Suppressor macrophage treated with lipopolysaccharide for 1 hour (primary cell): ENCODE data around the gene MYO3B.
"Not testable (repeated sequence)": the region's sequence is repeated elsewhere in the genome, so short reads cannot be mapped to it uniquely, and the experiment has no call there.

Experiments used
- DNase-seq, 3 donors: peaks; one replicate each; pipeline ENCODE4 v3.0.0-alpha.2; 2020 to 2022

The MYO3B gene

DNA sequence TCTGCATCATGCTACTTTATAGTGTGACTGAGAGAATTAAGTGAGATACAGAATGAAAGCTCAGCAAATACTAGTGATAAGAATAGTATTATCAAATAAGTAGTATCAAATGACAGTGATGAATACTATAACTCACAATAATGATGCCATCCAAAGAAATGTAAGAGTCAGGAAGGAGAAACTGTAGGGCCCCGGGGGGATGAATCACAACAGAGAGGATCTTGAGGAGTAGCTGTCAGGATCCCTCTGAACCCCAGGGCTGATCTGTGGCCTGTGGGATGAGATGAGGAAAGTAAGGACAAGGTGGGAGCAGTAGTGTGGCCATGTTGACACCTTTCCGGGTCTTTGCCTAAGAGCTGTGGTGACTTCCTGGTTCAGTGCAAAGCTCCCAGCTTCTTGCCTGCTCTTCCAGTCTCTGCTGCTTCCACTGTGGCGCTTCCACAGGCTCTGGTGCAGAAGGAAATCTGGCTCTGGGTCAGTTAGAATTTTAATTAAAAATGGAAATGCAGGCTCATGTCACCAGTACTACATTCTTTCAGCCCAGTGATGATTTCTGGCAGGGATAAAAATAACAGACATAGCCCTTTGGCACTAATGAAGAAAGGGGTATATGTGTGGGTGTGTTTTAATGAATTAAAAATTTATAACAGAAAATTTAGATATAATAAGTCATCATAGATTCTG is 166.9 kb downstream of the MYO3B start:
- DNase-seq = no peak

DNA sequence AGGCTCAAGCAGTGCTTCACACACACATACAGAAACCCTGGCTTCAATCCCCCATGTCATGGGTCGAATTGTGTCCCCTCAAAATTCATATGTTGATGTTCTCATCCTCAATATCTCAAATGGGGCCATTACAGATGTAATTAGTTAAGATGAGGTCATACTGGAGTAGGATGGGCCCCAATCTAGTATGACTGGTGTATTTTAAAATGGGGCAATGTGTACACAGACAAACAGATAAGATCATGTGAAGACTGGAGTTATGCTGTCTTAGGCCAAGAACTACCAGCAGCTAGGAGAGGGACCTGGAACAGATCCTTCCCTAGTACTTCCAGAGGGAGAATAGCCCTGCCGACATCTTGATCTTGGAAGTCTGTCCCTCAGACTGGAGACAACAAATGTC is 167.7 kb downstream of the MYO3B start:
- DNase-seq = no peak

DNA sequence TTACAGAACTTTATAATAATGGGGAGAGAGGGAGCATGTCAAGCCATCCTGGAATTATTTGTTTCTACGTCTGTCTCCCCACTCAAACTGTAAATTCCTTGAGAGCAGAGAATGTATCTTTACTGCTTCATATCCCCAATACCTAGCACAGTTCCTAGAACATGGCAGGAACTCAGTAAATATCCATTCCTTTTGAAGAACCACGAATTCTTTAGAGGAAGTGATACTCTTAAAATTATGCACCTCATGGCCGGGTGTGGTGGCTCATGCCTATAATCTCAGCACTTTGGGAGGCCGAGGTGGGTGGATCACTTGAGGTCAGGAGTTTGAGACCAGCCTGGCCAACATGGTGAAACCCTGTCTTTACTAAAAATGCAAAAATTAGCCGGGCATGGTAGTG is 171.3 kb downstream of the MYO3B start:
- not testable (repeated sequence) for DNase-seq

DNA sequence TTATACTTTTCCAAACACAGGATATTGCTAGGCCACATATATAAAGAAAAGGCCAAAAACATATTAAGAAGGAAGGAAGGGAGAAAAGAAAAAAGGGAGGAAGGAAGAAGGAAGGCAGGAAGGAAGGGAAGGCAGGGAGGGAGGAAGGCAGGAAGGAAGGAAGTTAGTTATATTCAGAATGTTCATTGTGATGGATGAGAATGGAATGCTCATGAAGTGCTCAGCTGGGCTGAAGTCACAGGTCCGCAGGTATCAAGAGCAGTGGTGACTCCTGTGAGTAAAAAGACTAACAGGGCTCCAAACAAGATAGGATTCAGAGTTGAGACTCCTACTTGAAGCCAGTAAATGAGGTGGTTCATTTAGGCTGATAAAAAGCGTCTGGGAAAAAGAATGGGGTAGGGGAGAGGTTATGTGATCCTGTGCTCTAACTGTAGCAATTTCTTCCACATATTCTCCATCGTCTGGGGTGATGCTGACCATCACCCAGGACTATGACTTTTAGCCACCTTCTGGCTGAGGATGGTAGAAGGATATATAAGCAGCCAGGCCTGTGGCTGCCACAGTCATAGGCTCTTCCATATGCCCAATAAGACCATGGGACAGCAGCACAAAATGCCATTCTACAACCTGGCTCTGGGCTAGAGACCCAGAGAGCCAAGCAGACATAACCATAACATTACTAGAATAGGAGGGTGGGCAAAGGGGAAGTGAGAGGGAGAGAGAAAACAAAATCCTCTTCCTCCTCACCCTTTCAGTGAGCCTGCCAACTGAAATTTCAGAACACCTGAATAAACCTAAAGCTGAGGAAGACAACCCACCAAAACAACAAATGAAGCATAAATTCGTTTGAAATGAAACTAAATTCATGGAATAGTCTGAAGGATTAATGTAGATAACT is 173.2 kb downstream of the MYO3B start:
- no peak for DNase-seq

DNA sequence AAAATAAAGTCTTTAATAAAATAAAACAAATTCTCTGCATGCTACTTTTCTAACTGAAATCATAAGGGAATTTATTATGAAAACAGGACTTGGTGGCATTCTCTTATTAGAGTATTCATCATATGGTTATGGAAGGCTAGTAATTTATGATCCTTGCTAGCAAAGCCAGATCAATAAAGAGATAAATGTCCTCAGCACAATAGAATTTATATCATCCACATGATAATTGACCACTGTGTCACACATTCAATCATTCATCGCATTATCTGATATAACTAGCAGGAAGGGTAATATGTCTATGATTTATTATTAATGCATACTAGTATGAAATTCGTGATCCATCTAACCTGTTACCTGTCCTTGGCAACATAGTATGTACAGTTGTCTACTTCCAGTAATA is 175.8 kb downstream of the MYO3B start:
- no peak for DNase-seq

DNA sequence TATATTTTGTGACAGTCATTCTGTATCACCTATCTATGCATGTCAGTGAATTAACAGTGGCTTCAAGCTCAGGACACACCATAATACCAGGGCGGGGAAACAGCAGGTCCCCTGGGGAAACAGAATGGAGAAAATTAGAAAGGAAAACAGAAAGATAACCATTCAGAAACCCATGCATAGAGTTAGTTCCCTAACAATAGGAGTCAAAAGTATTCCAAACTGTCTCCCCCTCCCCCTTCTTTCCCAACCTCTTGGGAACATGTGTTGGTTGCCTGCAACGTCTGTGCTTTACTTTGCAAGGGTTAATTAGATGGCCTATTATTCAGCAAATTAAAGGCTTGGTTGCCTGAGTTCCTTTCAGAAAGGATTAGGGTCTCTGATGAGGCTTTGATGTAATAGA is 176.4 kb downstream of the MYO3B start:
- no peak for DNase-seq

DNA sequence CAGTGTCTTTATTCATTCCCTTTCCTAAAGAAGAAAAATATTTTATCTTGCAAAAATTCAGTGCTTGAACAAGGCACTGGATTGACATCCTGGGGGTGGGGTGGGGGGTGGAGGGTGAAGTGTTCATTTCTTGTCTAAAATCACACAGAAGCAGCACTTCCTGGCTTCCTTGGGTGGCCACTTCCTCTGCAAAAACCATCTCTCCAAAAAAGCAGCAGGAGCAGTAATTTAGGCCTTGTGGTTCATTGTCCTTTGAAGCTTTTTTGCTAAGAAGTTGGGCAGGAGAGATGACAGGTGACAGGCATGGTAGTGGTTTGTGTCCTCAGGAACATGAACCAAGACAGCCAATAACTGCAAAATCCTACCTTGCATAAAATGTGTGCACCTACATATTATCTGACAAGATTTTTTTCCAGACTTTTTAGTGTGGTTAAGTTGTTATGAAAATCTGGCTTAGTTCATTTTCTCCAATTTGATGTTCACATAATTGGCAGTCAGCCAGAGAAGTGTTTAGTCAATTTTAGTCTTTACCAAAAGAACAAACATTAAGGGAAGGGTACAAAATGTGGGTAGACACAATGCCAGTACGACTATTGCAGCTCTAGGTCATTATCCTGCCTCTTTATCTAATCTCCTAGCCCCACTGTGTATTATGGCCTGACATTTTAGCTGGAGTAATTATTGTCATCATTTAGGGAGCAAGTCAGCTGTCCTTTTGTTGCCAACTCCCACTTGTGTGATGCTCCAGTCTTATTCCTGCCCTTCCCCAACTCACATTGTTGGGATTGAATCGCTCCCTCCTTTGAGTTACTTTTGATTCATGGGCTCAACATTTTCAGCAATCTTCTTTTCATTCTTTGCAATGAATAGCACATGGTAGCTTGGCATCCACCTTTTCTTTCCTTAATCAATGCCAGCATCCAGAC is 177.2 kb downstream of the MYO3B start:
- no peak for DNase-seq

DNA sequence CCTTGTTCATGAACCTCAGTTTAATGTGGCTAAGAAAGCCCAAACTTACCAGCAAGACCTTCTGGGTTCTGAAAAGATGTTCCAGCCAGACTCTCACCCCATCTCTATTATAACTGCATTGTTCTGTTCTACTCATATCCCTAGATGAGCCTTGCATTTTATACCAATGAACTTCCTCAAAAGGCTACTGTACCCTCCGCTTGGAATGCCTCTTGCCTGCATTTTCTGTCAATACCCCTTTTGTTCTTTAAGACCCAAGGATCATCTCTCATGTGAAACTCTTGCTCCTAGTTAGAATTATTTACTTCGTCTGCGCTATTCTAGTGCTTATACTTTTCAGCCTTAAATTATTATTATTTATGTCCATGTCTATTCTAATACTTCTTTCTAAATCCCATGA is 181.5 kb downstream of the MYO3B start:
- no peak for DNase-seq

DNA sequence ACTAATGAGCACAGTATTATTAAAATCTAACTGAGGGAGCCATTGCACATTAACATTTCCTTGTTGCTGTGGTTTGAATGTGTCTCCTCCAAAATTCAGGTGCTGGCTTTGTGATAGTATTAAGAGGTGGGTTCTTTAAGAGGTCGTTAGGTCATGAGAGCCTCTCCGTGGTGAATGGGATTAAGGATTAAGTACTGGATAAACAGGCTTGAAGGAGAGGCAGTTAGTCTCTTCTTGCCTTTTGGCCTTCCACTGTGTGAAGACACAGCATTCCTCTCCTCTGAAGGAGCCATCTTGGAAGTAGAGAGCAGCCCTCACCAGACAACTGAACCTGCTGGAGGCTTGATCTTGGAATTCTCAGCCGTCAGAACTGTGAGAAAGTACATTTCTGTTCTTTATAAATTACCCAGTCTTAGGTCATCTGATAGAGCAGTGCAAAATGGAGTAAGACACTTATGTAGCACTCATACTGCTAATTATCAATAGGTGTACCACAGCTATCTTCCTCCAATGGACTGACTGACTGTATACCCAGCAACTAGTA is 182.7 kb downstream of the MYO3B start:
- DNase-seq = no peak

DNA sequence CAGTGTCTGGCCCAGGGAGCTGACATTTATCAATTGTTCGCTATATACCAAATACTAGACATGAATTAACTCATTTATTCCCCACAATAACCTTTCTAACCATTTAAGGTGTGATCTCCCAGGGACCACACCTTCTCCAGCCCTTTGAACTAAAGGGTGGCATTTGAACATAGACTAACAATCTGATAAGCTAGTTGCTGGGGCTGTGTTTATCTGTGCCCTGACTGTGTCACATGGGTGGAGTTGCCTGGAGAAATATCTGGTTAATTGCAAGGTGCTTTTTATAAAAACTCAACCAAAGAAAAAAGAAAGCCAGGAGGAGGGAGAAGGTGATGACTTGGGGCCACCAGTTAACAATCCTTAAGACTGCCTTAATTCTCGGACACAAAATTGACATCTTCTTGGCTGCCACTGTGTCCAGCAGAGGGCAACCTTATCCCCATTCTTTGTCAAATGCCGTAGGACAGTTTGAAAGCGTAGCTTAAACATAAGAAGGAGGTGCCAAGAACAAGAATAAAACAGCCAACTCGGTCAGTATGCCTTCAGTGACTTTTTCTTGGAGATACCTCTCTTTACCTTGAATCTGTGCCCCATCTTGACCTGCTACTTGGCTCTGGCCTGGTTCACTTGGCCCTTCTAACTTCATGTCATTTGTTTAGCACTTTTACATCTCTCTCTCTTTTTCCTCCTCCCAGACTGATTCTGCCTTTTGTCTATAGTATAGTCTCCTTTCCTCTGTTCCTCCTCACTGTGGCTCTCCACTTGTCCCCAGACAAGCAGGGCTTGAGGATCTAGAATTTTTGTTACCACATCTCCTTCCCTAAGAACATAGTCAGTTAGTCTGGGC is 183.4 kb downstream of the MYO3B start:
- peak; percentile 51 to 68 (median 66) for DNase-seq

DNA sequence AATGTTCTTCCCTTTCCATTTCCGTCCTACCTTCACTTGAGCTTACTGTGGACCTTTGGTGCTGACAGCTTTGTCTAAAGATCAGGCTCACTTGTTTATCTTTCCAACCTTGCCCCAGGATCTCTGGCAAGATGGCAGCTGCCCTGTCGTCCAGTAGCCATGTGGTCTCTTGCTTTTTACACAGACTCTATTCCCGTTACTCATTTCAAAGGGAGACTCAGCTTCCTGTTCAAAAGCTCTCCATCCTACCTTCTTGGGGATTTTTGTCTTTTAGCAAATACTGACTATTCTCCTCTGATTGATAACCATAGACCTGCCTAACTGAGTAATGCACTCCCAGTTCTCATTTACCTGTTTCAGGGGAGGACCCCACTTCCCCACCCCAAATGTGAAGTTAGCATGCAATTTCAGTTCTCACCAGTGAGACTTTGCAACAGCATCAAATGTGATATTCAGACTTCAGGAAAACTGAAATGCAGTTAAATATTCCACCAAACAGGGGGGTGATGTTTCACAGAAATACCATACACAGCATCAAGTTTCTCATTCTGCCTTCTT is 184.4 kb downstream of the MYO3B start:
- DNase-seq = no peak

DNA sequence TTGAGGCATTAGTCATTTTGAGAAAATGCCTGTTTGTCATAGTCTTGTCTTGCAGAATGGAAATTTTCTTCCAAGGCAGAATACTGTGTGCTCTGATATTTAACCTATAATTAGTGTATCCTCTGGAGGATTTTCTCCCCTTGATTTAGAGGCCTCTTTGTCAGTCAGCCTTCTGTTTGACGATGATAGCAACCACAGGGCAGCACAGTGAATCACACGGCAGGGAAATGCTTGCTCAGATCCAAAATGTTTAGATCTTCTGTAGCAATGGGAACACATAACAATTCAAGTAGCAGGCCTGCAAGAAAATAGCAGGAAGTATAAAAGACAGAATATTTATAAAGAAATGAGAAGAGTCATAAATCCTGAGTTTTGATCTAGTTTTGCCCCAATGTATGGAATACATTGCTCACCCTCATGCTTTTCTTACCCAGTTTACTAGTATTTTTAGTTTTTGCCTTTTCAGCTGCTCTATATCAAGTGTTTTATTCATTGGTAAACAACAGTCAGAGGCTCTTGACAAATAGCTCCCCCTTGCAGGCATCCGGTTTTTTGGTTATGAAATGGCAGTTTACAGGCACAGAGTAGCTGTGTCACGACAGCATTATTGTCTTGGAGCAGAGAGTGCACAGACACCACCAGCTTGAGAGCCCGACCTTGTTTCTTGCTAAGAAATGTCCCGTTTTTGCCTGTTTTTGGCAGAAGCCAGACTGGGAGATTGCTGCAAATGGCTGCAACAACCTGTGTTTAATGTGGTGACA is 185.1 kb downstream of the MYO3B start:
- peak in 1 of 3 donors; percentile 6 for DNase-seq

DNA sequence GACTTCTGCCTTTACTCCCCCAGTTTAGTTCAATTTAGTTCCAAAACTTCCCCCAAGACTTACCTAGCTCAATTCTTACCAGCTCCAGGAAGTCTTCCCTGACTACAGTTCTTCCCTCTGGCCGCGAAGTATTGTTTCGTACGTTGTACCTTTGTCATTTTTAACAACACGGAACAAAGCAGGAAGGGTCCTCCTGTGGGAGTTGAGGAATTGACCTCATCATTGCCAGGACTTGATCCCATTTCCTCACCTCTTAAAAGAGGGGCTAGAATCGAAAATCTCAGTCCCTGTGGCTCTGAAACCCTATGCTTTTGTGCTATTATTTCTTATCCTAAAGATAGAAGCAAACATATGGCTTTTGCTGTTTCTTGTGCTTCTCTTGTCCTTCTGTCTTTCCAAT is 187.1 kb downstream of the MYO3B start:
- DNase-seq = no peak

DNA sequence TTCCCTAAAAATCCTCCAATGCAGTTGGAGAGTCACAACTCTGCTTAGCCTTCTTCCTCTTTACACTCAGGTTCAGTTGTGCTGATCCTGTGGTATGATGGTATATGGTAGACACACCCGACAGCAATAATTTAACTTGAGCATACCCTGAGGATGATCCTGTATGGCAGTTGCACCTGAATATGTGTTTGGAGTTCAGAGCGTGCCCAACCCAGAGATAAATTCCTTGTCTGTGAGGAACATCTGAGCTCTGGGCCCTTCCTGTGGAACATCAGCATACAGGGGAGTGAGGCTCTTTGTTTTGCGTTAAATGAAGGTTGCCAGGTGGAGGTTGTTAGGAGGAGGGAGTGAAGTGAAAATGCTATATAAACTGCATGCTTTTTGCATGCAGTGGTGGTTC is 187.7 kb downstream of the MYO3B start:
- DNase-seq = no peak

DNA sequence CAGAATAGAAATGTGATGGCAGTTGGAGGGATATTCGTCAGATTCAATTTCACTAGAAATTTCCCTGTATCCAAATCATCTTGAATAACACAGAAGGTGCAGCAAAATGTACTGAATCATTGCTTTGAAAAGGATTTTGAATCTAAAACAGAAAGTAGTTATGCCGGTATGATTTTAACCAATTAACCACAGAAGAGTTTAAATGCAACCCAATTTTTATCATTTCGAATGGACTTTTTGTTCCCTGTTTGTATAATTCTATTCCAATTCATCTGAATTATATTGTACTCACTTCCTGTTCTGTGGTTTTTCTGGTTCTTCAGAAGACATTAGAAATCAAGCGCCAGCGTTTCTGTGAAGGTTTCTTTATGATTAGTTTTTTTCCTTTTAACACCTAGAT is 190.4 kb downstream of the MYO3B start:
- peak in 1 of 3 donors; percentile 13 for DNase-seq

DNA sequence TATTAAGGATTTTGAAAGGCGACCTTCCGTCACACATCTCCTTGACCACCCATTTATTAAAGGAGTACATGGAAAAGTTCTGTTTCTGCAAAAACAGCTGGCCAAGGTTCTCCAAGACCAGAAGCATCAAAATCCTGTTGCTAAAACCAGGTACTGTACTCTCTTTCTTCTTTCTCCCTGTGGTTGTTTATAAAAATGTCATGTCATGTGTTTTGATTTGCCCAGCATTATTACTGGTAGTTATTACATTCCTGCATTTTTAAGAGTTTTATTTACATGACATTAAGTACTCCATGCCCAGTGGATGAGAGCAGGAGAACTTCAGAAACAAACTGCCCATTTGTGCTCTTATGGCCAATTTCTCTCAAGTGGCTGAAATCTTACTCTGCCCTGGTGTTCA is 191.3 kb downstream of the MYO3B start:
- no peak for DNase-seq

DNA sequence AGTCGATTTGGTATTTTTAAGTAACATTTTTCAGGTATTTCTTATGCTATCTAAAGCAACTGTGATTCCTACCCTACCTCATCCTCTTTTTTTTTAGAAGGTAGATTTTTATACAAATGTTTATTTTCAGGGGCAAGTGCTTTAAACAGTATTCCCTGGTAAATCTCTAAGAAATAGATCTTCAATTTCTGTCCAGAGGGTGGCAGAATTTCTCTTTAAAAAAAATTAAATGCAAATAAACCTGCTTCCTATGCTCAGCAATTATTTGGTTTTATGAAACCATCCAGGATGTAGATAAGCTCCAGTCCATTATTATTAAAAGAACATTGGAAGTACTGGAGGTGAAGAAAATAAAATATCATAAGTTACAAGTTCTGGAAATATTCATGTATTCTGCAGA is 191.9 kb downstream of the MYO3B start:
- DNase-seq = peak; percentile 5 to 45 (median 31)

DNA sequence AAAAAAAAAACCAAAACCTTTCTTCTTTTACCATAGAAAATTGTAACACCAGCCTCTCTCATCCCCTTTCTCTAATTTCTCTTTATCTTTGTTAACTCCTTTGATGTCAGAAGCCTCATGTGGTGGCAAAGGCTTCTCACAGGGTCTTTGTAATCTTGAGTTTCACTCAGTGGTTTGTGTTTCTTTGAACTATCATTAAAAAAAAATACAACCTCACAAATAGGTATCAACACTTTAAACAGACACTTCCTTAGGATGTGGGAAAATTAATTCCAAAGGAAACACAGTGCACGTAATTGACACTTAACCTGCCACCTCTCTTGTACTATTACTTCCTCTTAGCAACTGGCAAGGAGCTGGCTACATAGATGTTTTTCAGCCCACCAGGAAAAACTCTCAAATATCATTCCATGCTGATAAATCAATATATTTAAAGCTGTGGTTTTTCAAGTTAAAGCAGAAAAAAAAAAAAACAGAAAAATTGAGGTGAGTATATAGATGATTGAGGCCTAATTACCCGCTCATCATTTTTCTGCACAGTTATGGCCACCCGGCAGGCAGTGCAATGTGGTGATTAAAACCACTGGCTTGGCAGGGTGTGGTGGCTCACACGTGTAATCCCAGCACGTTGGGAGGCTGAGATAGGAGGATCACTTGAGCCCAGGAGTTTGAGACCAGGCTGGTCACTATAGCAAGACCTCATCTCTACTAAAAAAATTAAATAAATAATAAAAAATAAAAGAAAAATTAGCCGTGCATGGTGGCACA is 193.5 kb downstream of the MYO3B start:
- DNase-seq = no peak

DNA sequence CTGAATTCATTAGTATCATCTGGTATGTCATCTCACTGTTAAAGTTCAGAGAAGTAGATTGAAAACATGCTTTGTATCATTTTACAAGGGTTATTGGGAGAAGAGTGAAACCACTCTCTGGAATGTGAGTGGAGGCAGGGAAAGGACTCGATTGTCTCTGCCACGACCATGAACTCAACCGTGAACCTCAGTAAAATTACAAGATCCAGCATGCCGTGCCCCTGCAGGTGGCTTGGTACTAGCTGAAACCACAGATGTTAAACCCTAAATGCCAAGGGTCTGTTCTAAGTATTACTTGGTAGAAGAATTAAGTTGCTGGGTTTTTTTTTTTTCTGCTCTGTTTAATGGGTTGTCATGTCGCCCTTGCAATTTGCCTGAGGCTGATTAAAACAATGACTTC is 197.2 kb downstream of the MYO3B start:
- no peak for DNase-seq
